HG03135 (cell line): Measurements from ENCODE around the gene VWA8.
"Not testable (repeated sequence)": the region's sequence is repeated elsewhere in the genome, so short reads cannot be mapped to it uniquely, and the experiment has no call there.

Experiments used
- ATAC-seq: cut with Tn5 transposase; IDR thresholded peaks from one replicate; pipeline ENCODE4 v1.9.1; 2021; ENCODE audit warnings: mild to moderate bottlenecking, moderate library complexity; ENCODE audit not compliant: unreplicated experiment

Gene VWA8

DNA sequence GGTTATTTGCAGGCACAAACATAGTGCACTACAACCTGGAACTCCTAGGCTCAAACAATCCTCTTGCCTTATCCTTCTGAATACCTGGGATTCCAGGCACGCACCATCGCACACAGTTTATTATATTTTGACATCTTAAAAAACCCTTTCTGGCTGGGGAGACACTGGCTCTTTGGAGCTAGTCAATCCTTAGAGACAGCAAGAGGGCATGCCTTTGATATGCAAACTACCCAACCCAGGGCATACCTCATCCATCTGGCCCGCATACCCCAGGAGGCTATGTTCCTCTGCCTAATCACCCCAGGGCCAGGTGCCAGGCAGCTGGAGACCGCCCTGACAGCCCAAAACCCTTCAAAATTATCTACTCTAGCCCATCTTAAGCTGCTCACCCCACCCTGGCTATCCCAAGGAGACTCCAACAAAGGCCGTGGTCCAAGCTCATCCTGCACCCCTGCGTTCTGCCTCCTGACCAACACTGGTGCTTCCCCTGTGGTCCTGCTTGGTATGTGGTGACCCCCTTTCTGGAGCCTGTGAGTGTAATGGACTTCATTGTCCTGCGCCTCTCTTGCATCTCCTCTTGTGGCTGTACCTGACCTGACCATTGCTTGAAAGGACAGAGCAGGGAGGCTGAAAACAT is 417.1 kb downstream of the VWA8 start:
- no peak for ATAC-seq

- not testable (repeated sequence) for ATAC-seq
Observed at GRCh38 chr13:41542799-41543198, 418.1 kb downstream of the VWA8 start.

GRCh38 chr13:41542281-41542680 is 418.6 kb downstream of the VWA8 start:
- ATAC-seq, result no peak

DNA sequence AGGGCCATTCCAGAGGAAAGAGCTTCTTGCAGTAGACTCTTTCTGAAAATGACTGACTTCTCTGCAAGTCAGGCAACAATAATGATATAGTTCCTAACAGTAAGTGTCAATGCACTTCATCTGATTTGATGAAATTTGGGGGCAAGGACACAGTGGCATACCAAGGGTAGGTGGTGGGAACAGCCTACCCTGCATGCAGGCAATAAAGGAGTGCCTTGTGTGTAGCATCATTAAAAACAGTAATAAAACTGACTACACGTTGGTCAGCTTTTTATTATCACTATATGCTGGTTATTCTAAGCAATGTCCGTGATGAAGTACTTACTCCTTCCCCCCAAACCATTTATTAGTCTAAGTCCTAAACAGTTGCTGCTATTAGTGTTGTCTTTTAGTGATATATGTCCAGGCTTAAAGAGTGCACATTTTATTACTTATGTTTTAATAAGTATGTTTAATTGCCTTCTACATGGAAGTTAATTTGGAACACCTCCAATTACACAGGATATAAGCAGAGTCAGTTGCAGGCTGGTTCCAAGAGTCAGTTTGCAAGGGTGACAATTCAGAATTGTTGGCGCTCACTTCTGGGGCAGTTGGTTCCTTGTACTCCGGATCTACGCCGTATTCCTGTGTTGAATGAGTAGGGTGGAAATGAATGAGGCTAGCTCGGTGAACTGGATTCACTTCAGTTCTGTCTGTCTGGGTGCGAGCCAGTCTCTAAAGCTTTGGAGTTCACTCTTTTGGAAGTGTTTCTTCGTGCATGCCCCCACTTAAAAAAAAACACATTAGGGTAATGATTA is 419.6 kb downstream of the VWA8 start:
- ATAC-seq, result no peak

GRCh38 chr13:41540240-41540639 is 420.7 kb downstream of the VWA8 start:
- ATAC-seq, result not testable (repeated sequence)

DNA sequence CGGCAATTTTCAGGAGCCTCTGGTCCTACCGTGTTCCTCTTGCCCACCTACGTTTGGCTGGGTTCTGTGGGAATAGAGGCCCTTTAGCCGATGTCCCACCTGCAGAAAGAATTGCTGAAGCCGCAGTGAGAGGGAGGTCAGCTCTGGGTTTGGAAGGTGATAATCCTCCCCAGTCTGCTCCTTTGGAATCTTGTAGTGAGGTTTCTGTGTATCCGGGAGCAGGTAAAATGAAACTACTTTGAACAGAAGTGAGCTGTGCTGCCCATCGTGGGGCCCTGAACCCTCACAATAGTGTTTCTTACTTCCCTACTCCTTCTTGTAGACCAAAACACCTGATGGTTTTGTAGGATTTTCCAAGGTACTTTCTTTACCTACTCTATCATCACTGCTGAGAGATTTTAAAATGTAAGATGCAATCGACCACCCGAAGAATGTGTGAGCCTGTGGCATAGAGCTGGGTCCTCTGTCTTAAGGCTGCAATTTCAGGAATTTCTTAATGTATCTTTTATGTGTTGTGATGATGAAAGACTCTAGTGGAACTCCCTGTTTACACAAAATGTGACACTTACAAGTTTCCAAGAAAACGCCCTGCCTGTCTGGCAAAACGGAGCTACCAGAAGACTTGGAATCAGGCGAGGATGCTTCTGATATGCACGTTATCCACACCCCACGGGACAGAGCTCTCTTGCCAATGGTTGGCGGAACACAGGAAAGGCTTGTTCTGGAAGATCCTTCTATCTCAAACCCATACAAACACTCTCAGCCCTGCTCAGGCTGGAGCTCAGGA is 427.4 kb downstream of the VWA8 start:
- ATAC-seq, result no peak

- no peak for ATAC-seq
Observed at GRCh38 chr13:41528021-41528420, 432.9 kb downstream of the VWA8 start.

DNA sequence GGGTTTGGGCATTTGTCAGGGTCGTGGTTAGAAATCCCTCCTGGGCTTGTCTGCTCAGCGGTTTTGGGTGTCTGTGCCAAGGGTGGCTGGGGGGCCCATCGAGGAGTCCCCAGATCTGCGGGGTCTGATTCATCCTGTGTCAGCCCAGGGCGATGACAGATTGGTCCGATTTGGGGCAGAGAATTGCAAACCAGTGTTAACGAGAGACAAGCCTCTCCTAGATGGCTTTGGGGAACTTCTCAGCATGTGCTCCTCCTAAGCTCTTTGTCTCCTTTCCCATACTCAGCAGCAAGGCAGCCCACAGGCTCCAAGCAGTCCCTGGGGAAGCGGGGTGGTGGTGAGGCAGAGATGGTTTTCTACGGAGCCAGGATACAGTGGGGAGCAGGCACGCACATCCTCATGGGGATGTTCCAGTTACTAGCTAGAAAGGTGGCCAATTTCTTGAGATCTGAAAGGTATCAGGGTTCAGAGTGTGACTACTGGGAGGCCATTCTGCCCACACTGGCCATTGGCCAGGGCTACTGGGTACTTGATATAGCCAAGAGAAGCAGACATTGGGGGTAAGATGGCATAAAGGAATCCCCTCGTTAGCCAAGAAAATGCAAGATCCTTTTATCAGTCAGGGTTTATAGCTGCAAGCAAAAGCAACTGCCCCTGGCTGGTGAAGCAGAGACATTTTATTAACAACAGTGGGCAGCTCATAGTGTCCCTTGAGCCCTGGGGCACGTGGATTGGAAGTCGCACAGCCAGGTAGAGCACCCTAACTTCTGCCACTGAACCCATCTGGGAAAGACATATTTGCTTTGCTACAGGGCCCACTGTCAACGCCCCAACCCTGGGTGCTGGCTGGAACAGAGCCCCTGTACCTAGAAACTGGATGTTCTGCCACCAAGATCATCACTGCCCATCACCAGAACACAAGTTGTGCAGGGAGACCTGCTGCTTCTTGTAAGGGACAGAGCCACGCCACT is 440.0 kb downstream of the VWA8 start:
- ATAC-seq, result no peak

DNA sequence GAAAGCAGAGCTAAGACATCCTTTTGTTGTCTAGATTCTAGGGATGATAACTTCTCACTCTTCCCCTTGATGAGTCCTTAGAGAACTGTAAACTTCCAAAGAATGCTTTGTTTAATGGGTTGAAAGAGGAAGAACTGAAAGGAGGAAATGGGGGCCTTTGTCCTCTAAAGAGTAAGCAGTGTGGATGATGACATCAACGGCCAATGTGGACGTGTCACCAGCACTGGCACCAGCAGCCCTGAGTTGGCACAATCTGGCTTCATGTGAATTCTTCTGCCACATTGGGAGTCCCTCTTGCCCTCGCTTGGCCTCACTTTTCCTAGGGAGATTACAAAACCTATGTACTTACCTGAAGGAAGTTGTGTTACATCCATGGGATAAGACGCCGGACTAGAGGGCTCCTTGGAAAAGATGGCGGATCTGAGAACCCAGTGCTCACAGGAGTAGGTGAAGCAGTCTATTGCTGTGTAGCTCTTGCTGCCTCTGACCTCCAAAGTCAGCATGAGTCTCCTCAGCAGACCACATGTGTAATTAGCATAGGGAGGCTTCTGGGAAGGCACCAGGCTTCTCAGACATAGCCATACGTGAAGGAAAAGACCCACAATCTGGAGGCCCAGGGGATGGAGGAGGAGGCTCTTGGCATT is 440.8 kb downstream of the VWA8 start:
- no peak for ATAC-seq
